ENCODE results near the gene SYAP1. TPM values are rescaled to one million over a fixed set of nuclear protein-coding genes. Genes with fewer than 3 reads are reported as not detected.

Gene SYAP1
- total and polyA plus RNA-seq, 9 of the 15 experiments (the other 6 are each of a cell fraction or from before 2014, with no cell fraction given) = 5.7 to 35.3 (median 27.6) TPM

GRCh38 chrX:16786139-16786790, 66.9 kb downstream of the SYAP1 start, which contains the start of gene TXLNG (continued):
- no peak; the same call in 1 of the 2 replicates for TF ChIP-seq VEZF1 (CRISPR knock-in tag; IDR thresholded peaks at IDR 0.05)
- peak in 1 of 2 experiments; percentile 48; a peak in 1 of 4 replicates for TF ChIP-seq SIN3A (IDR thresholded peaks at IDR 0.05; ENCODE audit: borderline replicate concordance in 2 of 2, control insufficient read depth in 1 of 2, low read depth in 2 of 2, low read length in 2 of 2)
- TF ChIP-seq NR0B1 (IDR thresholded peaks at IDR 0.05; ENCODE audit: partially characterized antibody) = no peak
- peak in 1 of 2 experiments; percentile 43; a peak in 2 of 4 replicates for TF ChIP-seq HDAC1 (IDR thresholded peaks at IDR 0.05)
- TF ChIP-seq CBFA2T2 (conservative IDR thresholded peaks at IDR 0.05) = peak; percentile 74
- TF ChIP-seq ZNF384 (IDR thresholded peaks at IDR 0.05; ENCODE audit: low read depth, low read length) = no peak
- TF ChIP-seq USF2 (CRISPR knock-in tag; IDR thresholded peaks at IDR 0.05) = peak; percentile 97
- peak; percentile 47 for TF ChIP-seq PRDM10 (IDR thresholded peaks at IDR 0.05; ENCODE audit: partially characterized antibody)
- TF ChIP-seq ZNF408 (CRISPR knock-in tag; IDR thresholded peaks at IDR 0.05; ENCODE audit: low read depth) = no peak
- TF ChIP-seq SETDB1 (IDR thresholded peaks at IDR 0.05; ENCODE audit: low read length) = no peak
- TF ChIP-seq LEF1 (IDR thresholded peaks at IDR 0.05) = no peak
- no peak for TF ChIP-seq EP300 (IDR thresholded peaks at IDR 0.05; ENCODE audit: low read length)
- no peak for TF ChIP-seq EHMT2 (IDR thresholded peaks at IDR 0.05)
- no peak for TF ChIP-seq DIDO1 (tag; IDR thresholded peaks at IDR 0.05; ENCODE audit: low read depth)
- no peak for TF ChIP-seq MIER1 (IDR thresholded peaks at IDR 0.05; ENCODE audit: low read depth)
- no peak for TF ChIP-seq CCNT2 (IDR thresholded peaks at IDR 0.05; ENCODE audit: borderline replicate concordance, extremely low read depth, insufficient read length, low read depth, low read length)
- TF ChIP-seq ZNF561 (CRISPR knock-in tag; conservative IDR thresholded peaks at IDR 0.05) = no peak
- no peak for TF ChIP-seq ZNF586 (CRISPR knock-in tag; conservative IDR thresholded peaks at IDR 0.05)
- no peak for TF ChIP-seq ZNF398 (CRISPR knock-in tag; IDR thresholded peaks at IDR 0.05)

Measured in K562 (cell line).